HL-60 (cell line): ENCODE results near the gene SLC12A7.

ENCODE experiments used
- DNase-seq, 2 experiments: peaks; one replicate each; pipeline ENCODE4 v3.0.0-alpha.2; 2010 to 2020; ENCODE audit warnings: low read depth in 1 of 2, low spot score in 1 of 2
- H3K27ac ChIP-seq: fragments of 250-450 bp; sonication (Bioruptor Pico); replicated peaks from 2 replicates; pipeline ENCODE4 v1.5.1; 2020; ENCODE audit warnings: mild to moderate bottlenecking, moderate library complexity
- H3K27me3 ChIP-seq: fragments of 250-450 bp; sonication (Bioruptor Pico); 2 replicates; pipeline ENCODE4 v1.5.1; 2021; ENCODE audit warnings: mild to moderate bottlenecking, moderate library complexity; ENCODE audit not compliant: insufficient read depth, poor library complexity, severe bottlenecking
- H3K4me3 ChIP-seq: replicated peaks from 2 replicates; pipeline ENCODE4 v1.5.1; 2011; ENCODE audit warnings: mild to moderate bottlenecking, control low read depth, low read length; ENCODE audit not compliant: insufficient read depth
- CTCF ChIP-seq: IDR thresholded peaks from one replicate; pipeline ENCODE4 v1.5.1; 2011; ENCODE audit warnings: low read length, control low read depth, inconsistent platforms; ENCODE audit not compliant: insufficient read depth
- GABPA ChIP-seq: IDR thresholded peaks from 2 replicates; pipeline ENCODE4 v1.6.1; 2012; ENCODE audit warnings: low read depth
- POLR2AphosphoS5 ChIP-seq: IDR thresholded peaks from 2 replicates; pipeline ENCODE4 v1.6.1; 2012; ENCODE audit warnings: low read depth
- REST ChIP-seq: IDR thresholded peaks from 2 replicates; pipeline ENCODE4 v1.6.1; 2012; ENCODE audit warnings: low read depth; ENCODE audit not compliant: insufficient replicate concordance
- SPI1 ChIP-seq: IDR thresholded peaks from 2 replicates; pipeline ENCODE4 v1.6.1; 2012; ENCODE audit warnings: low read depth, mild to moderate bottlenecking, borderline replicate concordance

The SLC12A7 gene

GRCh38 chr5:1029945-1030625, 81.8 kb downstream of the SLC12A7 start:
- no peak for DNase-seq

GRCh38 chr5:1029282-1029944, 82.5 kb downstream of the SLC12A7 start:
- TF ChIP-seq CTCF (no peak), POLR2AphosphoS5 (no peak), REST (no peak), GABPA (no peak), SPI1 (no peak)
- no peaks in the 10 kb centered on the region for H3K27me3 ChIP-seq
- DNase-seq: no peak

More at GRCh38 chr5:1029945-1030625, 81.8 kb downstream of the SLC12A7 start:
- Histone ChIP-seq H3K27me3 (no peaks in the 10 kb centered on the region), H3K4me3 (no peak overlapping the region), H3K27ac (no peak overlapping the region)
- no peak for TF ChIP-seq POLR2AphosphoS5
- TF ChIP-seq SPI1: no peak
- no peak for TF ChIP-seq GABPA
- no peak for TF ChIP-seq REST
- no peak for TF ChIP-seq CTCF

GRCh38 chr5:1028481-1029281, 83.2 kb downstream of the SLC12A7 start:
- no peak overlapping the region for H3K4me3 ChIP-seq
- DNase-seq: no peak
- no peak for TF ChIP-seq GABPA
- TF ChIP-seq SPI1: no peak
- no peak for TF ChIP-seq CTCF
- no peak for TF ChIP-seq POLR2AphosphoS5
- TF ChIP-seq REST: no peak
- no peaks in the 10 kb centered on the region for H3K27me3 ChIP-seq
- no peak overlapping the region for H3K27ac ChIP-seq

More at GRCh38 chr5:1029282-1029944, 82.5 kb downstream of the SLC12A7 start:
- H3K4me3 ChIP-seq: no peak overlapping the region
- no peak overlapping the region for H3K27ac ChIP-seq
